ENCODE results near the gene KCNT2. TPM values are rescaled to one million over a fixed set of nuclear protein-coding genes. Genes with fewer than 3 reads are reported as not detected.

Gene KCNT2
- total and polyA plus RNA-seq, 7 donors, result 0.64 to 3.1 (median 1.8) TPM

GRCh38 chr1:196611873-196612272 lies 3.6 kb upstream of the KCNT2 start:
- H3K9me3 ChIP-seq, result no peaks in the 10 kb centered on the region
- WGBS, 2 donors, result 60 to 85% methylated on average over 3 of the region's 3 CpGs
- H3K27ac ChIP-seq, result no peak overlapping the region
- no peaks in the 10 kb centered on the region for H3K36me3 ChIP-seq
- H3K27me3 ChIP-seq, result no peaks in the 10 kb centered on the region
- no peak overlapping the region for H3K4me3 ChIP-seq
- peaks cover 0 to 19% (median 9%) of the 10 kb centered on the region in 4 donors for H3K4me1 ChIP-seq
- intact Hi-C loops (cut with DNase I), result no loop called here
- DNase-seq, result no peak
- TF ChIP-seq CTCF (IDR thresholded peaks at IDR 0.05) (no peak), POLR2AphosphoS5 (IDR thresholded peaks at IDR 0.05) (no peak), EP300 (IDR thresholded peaks at IDR 0.05) (no peak), POLR2A (IDR thresholded peaks at IDR 0.05) (no peak)

- Histone ChIP-seq H3K27me3 (no peaks in the 10 kb centered on the region), H3K4me3 (peak overlapping the region in 3 of 4 donors; percentile 54 to 63 (median 60)), H3K4me1 (peaks cover 0 to 19% (median 9%) of the 10 kb centered on the region in 4 donors), H3K9me3 (no peaks in the 10 kb centered on the region), H3K27ac (peak overlapping the region; percentile 70 to 84 (median 72)), H3K36me3 (no peaks in the 10 kb centered on the region)
- no peak for DNase-seq
- intact Hi-C loops (cut with DNase I), result no loop called here
- TF ChIP-seq CTCF (IDR thresholded peaks at IDR 0.05) (no peak), POLR2A (IDR thresholded peaks at IDR 0.05) (no peak), POLR2AphosphoS5 (IDR thresholded peaks at IDR 0.05) (no peak), EP300 (IDR thresholded peaks at IDR 0.05) (no peak)
- WGBS, 2 donors, result 36 to 43% methylated on average over 10 of the region's 10 CpGs
Measured at GRCh38 chr1:196609370-196609737, 1.1 kb upstream of the KCNT2 start.

- Histone ChIP-seq H3K9me3 (no peaks in the 10 kb centered on the region), H3K36me3 (no peaks in the 10 kb centered on the region), H3K4me1 (peaks cover 0 to 19% (median 9%) of the 10 kb centered on the region in 4 donors), H3K4me3 (peak overlapping the region; percentile 35 to 63 (median 57)), H3K27me3 (no peaks in the 10 kb centered on the region), H3K27ac (peak overlapping the region; percentile 70 to 84 (median 72))
- no peak for TF ChIP-seq POLR2A (IDR thresholded peaks at IDR 0.05)
- no peak for TF ChIP-seq POLR2AphosphoS5 (IDR thresholded peaks at IDR 0.05)
- TF ChIP-seq EP300 (IDR thresholded peaks at IDR 0.05), result no peak
- no peak for TF ChIP-seq CTCF (IDR thresholded peaks at IDR 0.05)
- intact Hi-C loops (cut with DNase I), result no loop called here
- 1 to 8% methylated on average over 8 of the region's 8 CpGs for WGBS, 2 donors
- no peak for DNase-seq
Measured at GRCh38 chr1:196607981-196608380, 259 bp downstream of the KCNT2 start.

- H3K9me3 ChIP-seq, result no peaks in the 10 kb centered on the region
- H3K27me3 ChIP-seq, result no peaks in the 10 kb centered on the region
- no peak overlapping the region for H3K4me3 ChIP-seq
- no peak overlapping the region for H3K27ac ChIP-seq
- H3K36me3 ChIP-seq, result no peaks in the 10 kb centered on the region
- no peak for TF ChIP-seq CTCF (IDR thresholded peaks at IDR 0.05)
- TF ChIP-seq POLR2A (IDR thresholded peaks at IDR 0.05), result no peak
- no peak for TF ChIP-seq POLR2AphosphoS5 (IDR thresholded peaks at IDR 0.05)
- no peak for TF ChIP-seq EP300 (IDR thresholded peaks at IDR 0.05)
- intact Hi-C loops (cut with DNase I), result no loop called here
- peaks cover 0 to 14% (median 7%) of the 10 kb centered on the region in 4 donors for H3K4me1 ChIP-seq
- no peak for DNase-seq
Measured at GRCh38 chr1:196603651-196604050, 4.6 kb downstream of the KCNT2 start.

Measured in sigmoid colon (tissue), 7 donors.